Ovary (tissue), 9 donors: Measurements from ENCODE around the gene YWHAQ. TPM values are rescaled to one million over a fixed set of nuclear protein-coding genes. Genes with fewer than 3 reads are reported as not detected.

ENCODE experiments used
- DNase-seq, 5 donors: peaks; one replicate each; pipeline ENCODE4 v3.0.0-alpha.2; 2019 to 2020
- H3K27ac ChIP-seq, 2 donors: fragments of 200-600 bp; one replicate each; pipeline versions ENCODE4 v1.5.1 to v1.8.0; 2019 to 2022
- H3K27me3 ChIP-seq: fragments of 200-600 bp; one replicate; pipeline ENCODE4 v1.8.0; 2022
- H3K36me3 ChIP-seq: fragments of 200-600 bp; sonication (generic); one replicate; pipeline ENCODE4 v1.5.1; 2019
- H3K4me1 ChIP-seq: one replicate; pipeline ENCODE4 v1.8.1; 2013; ENCODE audit warnings: mild to moderate bottlenecking, moderate library complexity; ENCODE audit not compliant: insufficient read depth
- H3K4me3 ChIP-seq: fragments of 200-600 bp; sonication (generic); one replicate; pipeline ENCODE4 v1.5.1; 2017
- H3K9me3 ChIP-seq, 2 donors: fragments of 200-600 bp in 1 of 2; sonication (generic) in 1 of 2; one replicate each; pipeline versions ENCODE4 v1.5.1 to v1.8.1; 2013 to 2019; ENCODE audit warnings: mild to moderate bottlenecking in 1 of 2, moderate library complexity in 1 of 2
- CTCF ChIP-seq, 3 donors: fragments of 450-650 bp in 2 of 3; fragments of 200-600 bp in 1 of 3; IDR thresholded peaks; one replicate each; pipeline versions ENCODE4 v1.5.1 to v1.8.0; 2016 to 2022; ENCODE audit warnings: antibody characterized with exemption in 3 of 3, mild to moderate bottlenecking in 1 of 3
- EP300 ChIP-seq: sonication (generic); formaldehyde crosslinking; IDR thresholded peaks from one replicate; pipeline ENCODE4 v1.6.1; 2017; ENCODE audit warnings: antibody characterized with exemption
- POLR2A ChIP-seq: fragments of 450-650 bp; IDR thresholded peaks from one replicate; pipeline ENCODE4 v1.6.1; 2017; ENCODE audit warnings: antibody characterized with exemption, mild to moderate bottlenecking, moderate library complexity
- WGBS, 3 donors: extraction: QIAGEN DNeasy Blood & Tissue Kit in 1 of 3; methylation state at CpG; one replicate each; pipeline versions ENCODE4 v1.1.5 to v1.1.7; 2013 to 2017; 5-methylcytosine and 5-hydroxymethylcytosine counted together
- intact Hi-C, 4 donors: fragments of 100-400 bp; cut with DNase I; formaldehyde crosslinking; loops; one replicate each; pipeline versions ENCODE4 v1.11.0 to v1.15.1; 2022 to 2023
- polyA plus RNA-seq, 2 donors: library from polyadenylated mRNA; stranded (reverse); fragments of 200-250 nt in 1 of 2; fragments of 350-450 nt in 1 of 2; fragmentation: Illumina TruSeq in 1 of 2; extraction: RNeasy Lipid Tissue Mini Kit (QIAGEN cat#74804) in 1 of 2; gene quantifications; one replicate each; pipeline ENCODE4 v1.2.3, GENCODE V29; 2013 to 2014
- total RNA-seq, 7 donors: library from RNA; depleted of rRNA in 2 of 7; stranded (reverse); fragments of >200 nt in 2 of 7; fragmentation: NEBNext Ultra II Directional in 3 of 7; extraction: Animal tissue kit (Norgen Biotek cat#: 25700) in 3 of 7; gene quantifications; one replicate each; pipeline versions ENCODE4 v1.1.0 to v1.2.4, GENCODE V29; 2016 to 2023
- donor health status: DM: no; HTN: no; CAD: no; lungs with moderate emphysema.
- donor health status: DM: no; HTN: no; CAD: no.
- donor health status: Bipolar disorder and iron deficiency.
- donor health status: DM: yes; HTN: yes; CAD: no.
- donor health status: DM: no; HTN: no; CAD: no.
- donor health status: DM: yes; HTN: yes; CAD: no.

YWHAQ gene
- total and polyA plus RNA-seq, 9 donors: 156 to 386 (median 241) TPM

GRCh38 chr2:9655441-9656269 lies 24.9 kb upstream of the YWHAQ start:
- TF ChIP-seq CTCF (IDR thresholded peaks at IDR 0.05) (no peak), POLR2A (no peak), EP300 (no peak)
- Histone ChIP-seq H3K4me3 (no peak overlapping the region), H3K27ac (no peak overlapping the region), H3K36me3 (no peaks in the 10 kb centered on the region), H3K4me1 (peaks cover 8% of the 10 kb centered on the region), H3K27me3 (no peaks in the 10 kb centered on the region), H3K9me3 (no peaks in the 10 kb centered on the region)
- intact Hi-C loops: no loop called here
- no peak for DNase-seq
- WGBS, 3 donors: 88 to 96% (median 92%) methylated on average over 13 of the region's 13 CpGs

- intact Hi-C loops: loop anchor here in 1 of 4 donors (5.0 kb wide), 1 partner anchor 1792 kb away; no protein-coding TSS in a partner anchor
- H3K36me3 ChIP-seq: no peaks in the 10 kb centered on the region
- 73 to 76% (median 74%) methylated on average over 6 of the region's 6 CpGs for WGBS, 3 donors
- H3K9me3 ChIP-seq: no peaks in the 10 kb centered on the region
- TF ChIP-seq CTCF (IDR thresholded peaks at IDR 0.05) (no peak), EP300 (no peak), POLR2A (no peak)
- no peaks in the 10 kb centered on the region for H3K27me3 ChIP-seq
- peaks cover 8% of the 10 kb centered on the region for H3K4me1 ChIP-seq
- no peak overlapping the region for H3K4me3 ChIP-seq
- no peak overlapping the region for H3K27ac ChIP-seq
- no peak for DNase-seq
Observed at GRCh38 chr2:9654452-9655100, 23.8 kb upstream of the YWHAQ start.

- Histone ChIP-seq H3K9me3 (no peaks in the 10 kb centered on the region), H3K27me3 (no peaks in the 10 kb centered on the region), H3K4me1 (peaks cover 8% of the 10 kb centered on the region), H3K27ac (no peak overlapping the region), H3K36me3 (no peaks in the 10 kb centered on the region), H3K4me3 (no peak overlapping the region)
- TF ChIP-seq POLR2A (no peak), CTCF (IDR thresholded peaks at IDR 0.05) (no peak), EP300 (no peak)
- DNase-seq: no peak
- WGBS, 3 donors: 32 to 46% (median 41%) methylated on average over 10 of the region's 10 CpGs
- intact Hi-C loops: loop anchor here in 1 of 4 donors (5.0 kb wide), 1 partner anchor 1791 kb away; no protein-coding TSS in a partner anchor
Observed at GRCh38 chr2:9653485-9654271, 22.9 kb upstream of the YWHAQ start.

- WGBS, 3 donors: 20 to 40% (median 24%) methylated on average over 5 of the region's 5 CpGs
- Histone ChIP-seq H3K9me3 (no peaks in the 10 kb centered on the region), H3K27ac (no peak overlapping the region), H3K27me3 (no peaks in the 10 kb centered on the region), H3K4me1 (peaks cover 8% of the 10 kb centered on the region), H3K36me3 (no peaks in the 10 kb centered on the region), H3K4me3 (no peak overlapping the region)
- no peak for DNase-seq
- intact Hi-C loops: loop anchor here in 1 of 4 donors (5.0 kb wide), 1 partner anchor 1791 kb away; no protein-coding TSS in a partner anchor
- TF ChIP-seq POLR2A (no peak), CTCF (IDR thresholded peaks at IDR 0.05) (no peak), EP300 (no peak)
Observed at GRCh38 chr2:9652898-9653479, 22.2 kb upstream of the YWHAQ start.
